IPS-20b (cell line): Measurements from ENCODE around the gene NHSL1.

Experiments
- H3K27ac ChIP-seq: one replicate; pipeline ENCODE4 v1.5.1; 2013; ENCODE audit warnings: low read length
- H3K27me3 ChIP-seq: 2 replicates; pipeline ENCODE4 v1.6.1; 2013; ENCODE audit warnings: mild to moderate bottlenecking, low read length, inconsistent platforms; ENCODE audit not compliant: insufficient read depth
- H3K36me3 ChIP-seq: 2 replicates; pipeline ENCODE4 v1.6.1; 2013; ENCODE audit warnings: low read depth, mild to moderate bottlenecking, inconsistent platforms, low read length, moderate library complexity; ENCODE audit not compliant: insufficient read depth
- H3K4me1 ChIP-seq: 2 replicates; pipeline ENCODE4 v1.6.1; 2013; ENCODE audit warnings: mild to moderate bottlenecking, control low read depth, inconsistent platforms, low read length, moderate library complexity; ENCODE audit not compliant: insufficient read depth
- H3K4me3 ChIP-seq: 2 replicates; pipeline ENCODE4 v1.5.1; 2013; ENCODE audit warnings: mild to moderate bottlenecking, low read length, inconsistent platforms
- H3K9ac ChIP-seq: 2 replicates; pipeline ENCODE4 v1.6.1; 2013; ENCODE audit warnings: low read depth, mild to moderate bottlenecking, inconsistent platforms, low read length, moderate library complexity
- H3K9me3 ChIP-seq: 2 replicates; pipeline ENCODE4 v1.6.1; 2013; ENCODE audit warnings: mild to moderate bottlenecking, low read depth, low read length, inconsistent platforms; ENCODE audit not compliant: insufficient read depth

The NHSL1 gene

GRCh38 chr6:138504764-138505689, 5.7 kb upstream of the NHSL1 start:
- Histone ChIP-seq H3K36me3 (no peaks in the 10 kb centered on the region), H3K4me1 (peaks cover 27% of the 10 kb centered on the region), H3K9me3 (no peaks in the 10 kb centered on the region), H3K27me3 (no peaks in the 10 kb centered on the region), H3K9ac (no peak overlapping the region), H3K27ac (no peak overlapping the region), H3K4me3 (no peak overlapping the region)

- no peaks in the 10 kb centered on the region for H3K36me3 ChIP-seq
- no peak overlapping the region for H3K9ac ChIP-seq
- peaks cover 37% of the 10 kb centered on the region for H3K4me1 ChIP-seq
- H3K27ac ChIP-seq: no peak overlapping the region
- H3K9me3 ChIP-seq: no peaks in the 10 kb centered on the region
- no peaks in the 10 kb centered on the region for H3K27me3 ChIP-seq
- H3K4me3 ChIP-seq: no peak overlapping the region
Observed at GRCh38 chr6:138503881-138504680, 4.8 kb upstream of the NHSL1 start.

- Histone ChIP-seq H3K36me3 (no peaks in the 10 kb centered on the region), H3K4me1 (peaks cover 48% of the 10 kb centered on the region), H3K9me3 (no peaks in the 10 kb centered on the region), H3K9ac (no peak overlapping the region), H3K27me3 (no peaks in the 10 kb centered on the region), H3K4me3 (no peak overlapping the region), H3K27ac (no peak overlapping the region)
Observed at GRCh38 chr6:138502546-138502945, 3.3 kb upstream of the NHSL1 start.

GRCh38 chr6:138500867-138501446, 1.7 kb upstream of the NHSL1 start:
- Histone ChIP-seq H3K36me3 (0 out of 2 replicates have a peak, but pooled peaks cover 3% of the 10 kb centered on the region), H3K9me3 (no peaks in the 10 kb centered on the region), H3K9ac (0 out of 2 replicates have a peak overlapping the region, but pooled peaks have one; percentile 19), H3K4me3 (no peak overlapping the region), H3K27ac (no peak overlapping the region), H3K27me3 (no peaks in the 10 kb centered on the region), H3K4me1 (peaks cover 58% of the 10 kb centered on the region)

- peak overlapping the region; percentile 67; the same call in 1 of the 2 replicates for H3K9ac ChIP-seq
- peaks cover 10% of the 10 kb centered on the region; the same call in 1 of the 2 replicates for H3K36me3 ChIP-seq
- no peaks in the 10 kb centered on the region for H3K9me3 ChIP-seq
- no peak overlapping the region for H3K27ac ChIP-seq
- peaks cover 58% of the 10 kb centered on the region for H3K4me1 ChIP-seq
- peak overlapping the region; percentile 60 for H3K4me3 ChIP-seq
- no peaks in the 10 kb centered on the region for H3K27me3 ChIP-seq
Observed at GRCh38 chr6:138500045-138500665, 861 bp upstream of the NHSL1 start.

GRCh38 chr6:138498629-138499302, 528 bp downstream of the NHSL1 start:
- Histone ChIP-seq H3K27ac (peak overlapping the region; percentile 48), H3K36me3 (peaks cover 17% of the 10 kb centered on the region; the same call in 1 of the 2 replicates), H3K4me1 (peaks cover 53% of the 10 kb centered on the region), H3K4me3 (peak overlapping the region; percentile 60), H3K9me3 (no peaks in the 10 kb centered on the region), H3K9ac (peak overlapping the region; percentile 67; the same call in 1 of the 2 replicates), H3K27me3 (no peaks in the 10 kb centered on the region)

GRCh38 chr6:138497286-138497685, 2.0 kb downstream of the NHSL1 start:
- H3K4me1 ChIP-seq: peaks cover 68% of the 10 kb centered on the region
- peaks cover 17% of the 10 kb centered on the region; the same call in 1 of the 2 replicates for H3K36me3 ChIP-seq
- no peak overlapping the region for H3K9ac ChIP-seq
- H3K27me3 ChIP-seq: no peaks in the 10 kb centered on the region
- no peak overlapping the region for H3K27ac ChIP-seq
- H3K4me3 ChIP-seq: peak overlapping the region; percentile 60; the same call in 1 of the 2 replicates
- no peaks in the 10 kb centered on the region for H3K9me3 ChIP-seq

- H3K4me3 ChIP-seq: no peak overlapping the region
- peak overlapping the region; percentile 1 for H3K27ac ChIP-seq
- H3K9me3 ChIP-seq: no peaks in the 10 kb centered on the region
- peaks cover 17% of the 10 kb centered on the region for H3K36me3 ChIP-seq
- peaks cover 64% of the 10 kb centered on the region for H3K4me1 ChIP-seq
- no peak overlapping the region for H3K9ac ChIP-seq
- H3K27me3 ChIP-seq: no peaks in the 10 kb centered on the region
Observed at GRCh38 chr6:138494312-138494711, 5.0 kb downstream of the NHSL1 start.

- Histone ChIP-seq H3K27ac (peak overlapping the region; percentile 1), H3K4me1 (peaks cover 55% of the 10 kb centered on the region), H3K27me3 (no peaks in the 10 kb centered on the region), H3K4me3 (peak overlapping the region; percentile 21; the same call in 1 of the 2 replicates), H3K9me3 (no peaks in the 10 kb centered on the region), H3K9ac (0 out of 2 replicates have a peak overlapping the region, but pooled peaks have one; percentile 3), H3K36me3 (peaks cover 17% of the 10 kb centered on the region)
Observed at GRCh38 chr6:138493413-138493812, 5.9 kb downstream of the NHSL1 start.

GRCh38 chr6:138492871-138493270, 6.4 kb downstream of the NHSL1 start:
- no peak overlapping the region for H3K4me3 ChIP-seq
- no peaks in the 10 kb centered on the region for H3K9me3 ChIP-seq
- no peaks in the 10 kb centered on the region for H3K27me3 ChIP-seq
- peaks cover 17% of the 10 kb centered on the region for H3K36me3 ChIP-seq
- no peak overlapping the region for H3K27ac ChIP-seq
- peaks cover 50% of the 10 kb centered on the region for H3K4me1 ChIP-seq
- 0 out of 2 replicates have a peak overlapping the region, but pooled peaks have one; percentile 3 for H3K9ac ChIP-seq
